Right lobe of liver (tissue), 6 donors: ENCODE data around the gene ANKS1B. TPM values are rescaled to one million over a fixed set of nuclear protein-coding genes. Genes with fewer than 3 reads are reported as not detected.

Experiments used
- ATAC-seq, 4 donors: fragments of 200-7000 bp; cut with Tn5 transposase; one replicate each; pipeline ENCODE4 v1.9.1; 2020; ENCODE audit warnings: mild to moderate bottlenecking in 4 of 4, moderate library complexity in 4 of 4
- DNase-seq, 3 donors: peaks; one replicate each; pipeline ENCODE4 v3.0.0-alpha.2; 2020
- H3K27ac ChIP-seq, 3 donors: fragments of 200-600 bp; one replicate each; pipeline ENCODE4 v1.8.0; 2022
- H3K27me3 ChIP-seq, 2 donors: fragments of 200-600 bp; one replicate each; pipeline ENCODE4 v1.8.0; 2022
- H3K36me3 ChIP-seq, 4 donors: fragments of 200-600 bp; sonication (generic) in 1 of 4; one replicate each; pipeline versions ENCODE4 v1.5.1 to v1.8.0; 2017 to 2022; ENCODE audit warnings: control low read depth in 1 of 4
- H3K4me1 ChIP-seq, 4 donors: fragments of 200-600 bp; sonication (generic) in 1 of 4; one replicate each; pipeline versions ENCODE4 v1.5.1 to v1.8.0; 2017 to 2022; ENCODE audit warnings: control low read depth in 1 of 4
- H3K4me3 ChIP-seq, 3 donors: fragments of 200-600 bp; one replicate each; pipeline ENCODE4 v1.8.0; 2022
- H3K9me3 ChIP-seq, 4 donors: fragments of 200-600 bp; sonication (generic) in 1 of 4; one replicate each; pipeline versions ENCODE4 v1.5.1 to v1.8.0; 2017 to 2022; ENCODE audit warnings: control low read depth in 1 of 4
- POLR2A ChIP-seq: fragments of 450-650 bp; IDR thresholded peaks from one replicate; pipeline ENCODE4 v1.6.1; 2017; ENCODE audit warnings: antibody characterized with exemption, mild to moderate bottlenecking
- WGBS: methylation state at CpG from one replicate; pipeline ENCODE4 v1.1.6; 2018; ENCODE audit warnings: low coverage, low lambda C conversion rate; ENCODE audit not compliant: insufficient coverage; ENCODE audit errors: missing lambda C conversion rate; 5-methylcytosine and 5-hydroxymethylcytosine counted together
- intact Hi-C, 2 donors: fragments of 100-400 bp; cut with DNase I; formaldehyde crosslinking; loops; one replicate each; pipeline versions ENCODE4 v1.11.2 to v1.14.1; 2022
- total RNA-seq, 6 experiments: library from RNA; depleted of rRNA in 2 of 6; stranded (reverse); fragments of >200 nt in 2 of 6; fragmentation: NEBNext Ultra II Directional in 3 of 6; extraction: Animal tissue kit (Norgen Biotek cat#: 25700) in 3 of 6; gene quantifications; one replicate each; pipeline versions ENCODE4 v1.1.0 to v1.2.4, GENCODE V29; 2016 to 2023
- TF ChIP-seq, protein P1 (sequence below), 4 donors: fragments of 200-600 bp in 3 of 4; fragments of 450-650 bp in 1 of 4; IDR thresholded peaks; one replicate each; pipeline versions ENCODE4 v1.5.1 to v1.8.0; 2016 to 2022; ENCODE audit warnings: antibody characterized with exemption in 4 of 4, mild to moderate bottlenecking in 2 of 4
- donor health status: DM: no; HTN: yes; CAD: no.
- donor health status: DM: no; HTN: no; CAD: no.
- donor health status: DM: no; HTN: no; CAD: no.
- donor health status: DM: no; HTN: yes; CAD: no.
- donor health status: DM: no; HTN: yes; CAD: no.

Gene ANKS1B
- total RNA-seq, 6 experiments from 2014 or later = 0.17 to 1.9 (median 0.44) TPM; not detected in 1

GRCh38 chr12:99097171-99097570 is 887.6 kb downstream of the ANKS1B start:
- WGBS = 71% methylated on average over 2 of the region's 2 CpGs
- no peak overlapping the region for H3K27ac ChIP-seq
- H3K4me3 ChIP-seq = no peak overlapping the region
- TF ChIP-seq, protein P1, sequence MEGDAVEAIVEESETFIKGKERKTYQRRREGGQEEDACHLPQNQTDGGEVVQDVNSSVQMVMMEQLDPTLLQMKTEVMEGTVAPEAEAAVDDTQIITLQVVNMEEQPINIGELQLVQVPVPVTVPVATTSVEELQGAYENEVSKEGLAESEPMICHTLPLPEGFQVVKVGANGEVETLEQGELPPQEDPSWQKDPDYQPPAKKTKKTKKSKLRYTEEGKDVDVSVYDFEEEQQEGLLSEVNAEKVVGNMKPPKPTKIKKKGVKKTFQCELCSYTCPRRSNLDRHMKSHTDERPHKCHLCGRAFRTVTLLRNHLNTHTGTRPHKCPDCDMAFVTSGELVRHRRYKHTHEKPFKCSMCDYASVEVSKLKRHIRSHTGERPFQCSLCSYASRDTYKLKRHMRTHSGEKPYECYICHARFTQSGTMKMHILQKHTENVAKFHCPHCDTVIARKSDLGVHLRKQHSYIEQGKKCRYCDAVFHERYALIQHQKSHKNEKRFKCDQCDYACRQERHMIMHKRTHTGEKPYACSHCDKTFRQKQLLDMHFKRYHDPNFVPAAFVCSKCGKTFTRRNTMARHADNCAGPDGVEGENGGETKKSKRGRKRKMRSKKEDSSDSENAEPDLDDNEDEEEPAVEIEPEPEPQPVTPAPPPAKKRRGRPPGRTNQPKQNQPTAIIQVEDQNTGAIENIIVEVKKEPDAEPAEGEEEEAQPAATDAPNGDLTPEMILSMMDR (IDR thresholded peaks at IDR 0.05) = no peak
- DNase-seq (no peak), ATAC-seq (no peak)
- no peaks in the 10 kb centered on the region for H3K36me3 ChIP-seq
- intact Hi-C loops = no loop called here
- no peaks in the 10 kb centered on the region for H3K4me1 ChIP-seq
- H3K27me3 ChIP-seq = no peaks in the 10 kb centered on the region
- H3K9me3 ChIP-seq = no peaks in the 10 kb centered on the region

GRCh38 chr12:99093166-99093565 is 891.6 kb downstream of the ANKS1B start:
- TF ChIP-seq, protein P1 (IDR thresholded peaks at IDR 0.05) = no peak
- TF ChIP-seq POLR2A = no peak
- ATAC-seq = no peak
- intact Hi-C loops = no loop called here

GRCh38 chr12:99092100-99092851 is 892.5 kb downstream of the ANKS1B start:
- no peaks in the 10 kb centered on the region for H3K27me3 ChIP-seq
- no peaks in the 10 kb centered on the region for H3K4me1 ChIP-seq
- intact Hi-C loops = no loop called here
- H3K4me3 ChIP-seq = no peak overlapping the region
- 50% methylated on average over 7 of the region's 9 CpGs for WGBS
- H3K9me3 ChIP-seq = no peaks in the 10 kb centered on the region
- no peaks in the 10 kb centered on the region for H3K36me3 ChIP-seq
- TF ChIP-seq, protein P1 (IDR thresholded peaks at IDR 0.05) = no peak
- TF ChIP-seq POLR2A = no peak
- no peak for DNase-seq
- no peak for ATAC-seq
- H3K27ac ChIP-seq = no peak overlapping the region

More at GRCh38 chr12:99093166-99093565, 891.6 kb downstream of the ANKS1B start:
- 29% methylated on average over 3 of the region's 3 CpGs for WGBS
- no peaks in the 10 kb centered on the region for H3K27me3 ChIP-seq
- H3K36me3 ChIP-seq = no peaks in the 10 kb centered on the region
- no peaks in the 10 kb centered on the region for H3K4me1 ChIP-seq
- no peak for DNase-seq
- H3K9me3 ChIP-seq = no peaks in the 10 kb centered on the region
- H3K27ac ChIP-seq = no peak overlapping the region
- H3K4me3 ChIP-seq = no peak overlapping the region

- ATAC-seq = no peak
- no peaks in the 10 kb centered on the region for H3K9me3 ChIP-seq
- no peak overlapping the region for H3K4me3 ChIP-seq
- intact Hi-C loops = no loop called here
- H3K27ac ChIP-seq = no peak overlapping the region
- no peak for TF ChIP-seq POLR2A
- TF ChIP-seq, protein P1 (IDR thresholded peaks at IDR 0.05) = no peak
- H3K36me3 ChIP-seq = no peaks in the 10 kb centered on the region
- no peaks in the 10 kb centered on the region for H3K27me3 ChIP-seq
- DNase-seq = no peak
- H3K4me1 ChIP-seq = no peaks in the 10 kb centered on the region
- WGBS = 50% methylated on average over 5 of the region's 5 CpGs
Observed at GRCh38 chr12:99087278-99087677, 897.5 kb downstream of the ANKS1B start.
